Smooth muscle cell (in vitro differentiated cells): ENCODE results near the gene NUDT5. TPM values are rescaled to one million over a fixed set of nuclear protein-coding genes. Genes with fewer than 3 reads are reported as not detected.
A peak's percentile ranks its signal among the peaks of the same experiment; 100 is the strongest.
"Not testable (repeated sequence)": the region's sequence is repeated elsewhere in the genome, so short reads cannot be mapped to it uniquely, and the experiment has no call there.

Experiments
- DNase-seq: peaks from one replicate; lab custom pipeline; 2025; ENCODE audit not compliant: unreplicated experiment; lab: John Stamatoyannopoulos, UW
- H2AFZ ChIP-seq: fragments of 200-600 bp; sonication (generic); 2 replicates; pipeline ENCODE4 v1.6.0; 2016; ENCODE audit warnings: antibody characterized with exemption, low read depth, mild to moderate bottlenecking
- H3F3A ChIP-seq: fragments of 200-600 bp; sonication (generic); 2 replicates; pipeline ENCODE4 v1.6.0; 2017; ENCODE audit warnings: antibody characterized with exemption, low read depth
- H3K27ac ChIP-seq: fragments of 200-600 bp; sonication (generic); 2 replicates; pipeline ENCODE4 v1.5.1; 2016; ENCODE audit warnings: low read depth, mild to moderate bottlenecking
- H3K27me3 ChIP-seq: fragments of 200-600 bp; sonication (generic); 2 replicates; pipeline ENCODE4 v1.6.1; 2016; ENCODE audit warnings: low read depth, mild to moderate bottlenecking
- H3K36me3 ChIP-seq: fragments of 200-600 bp; sonication (generic); 2 replicates; pipeline ENCODE4 v1.5.1; 2016; ENCODE audit warnings: low read depth
- H3K4me1 ChIP-seq: fragments of 200-600 bp; sonication (generic); 2 replicates; pipeline ENCODE4 v1.5.1; 2016; ENCODE audit warnings: low read depth
- H3K4me2 ChIP-seq: fragments of 200-600 bp; sonication (generic); 2 replicates; pipeline ENCODE4 v1.6.0; 2016; ENCODE audit warnings: mild to moderate bottlenecking
- H3K4me3 ChIP-seq: fragments of 200-600 bp; sonication (generic); 2 replicates; pipeline ENCODE4 v1.5.1; 2016; ENCODE audit warnings: mild to moderate bottlenecking
- H3K79me2 ChIP-seq: fragments of 200-600 bp; sonication (generic); 2 replicates; pipeline ENCODE4 v1.6.0; 2016; ENCODE audit warnings: low read depth, mild to moderate bottlenecking
- H3K9ac ChIP-seq: fragments of 200-600 bp; sonication (generic); 2 replicates; pipeline ENCODE4 v1.6.0; 2016; ENCODE audit warnings: low read depth
- H3K9me3 ChIP-seq: fragments of 200-600 bp; sonication (generic); replicated peaks from 2 replicates; pipeline ENCODE4 v1.5.1; 2016; ENCODE audit warnings: low read depth
- H4K20me1 ChIP-seq: fragments of 200-600 bp; sonication (generic); 2 replicates; pipeline ENCODE4 v1.6.0; 2016; ENCODE audit warnings: low read depth
- CTCF ChIP-seq: fragments of 200-600 bp; sonication (generic); IDR thresholded peaks from 2 replicates; pipeline ENCODE4 v1.5.1; 2017; ENCODE audit warnings: borderline replicate concordance, mild to moderate bottlenecking, antibody characterized with exemption; ENCODE audit not compliant: insufficient read depth, poor library complexity, severe bottlenecking
- WGBS: methylation state at CpG from one replicate; pipeline ENCODE4 v1.1.7; 2016; ENCODE audit warnings: low lambda C conversion rate; 5-methylcytosine and 5-hydroxymethylcytosine counted together
- polyA plus RNA-seq: library from polyadenylated mRNA; unstranded; fragments of >200 nt; fragmentation: Nextera tagmentation; extraction: Ambion mirVana; gene quantifications from 2 replicates; pipeline ENCODE4 v1.2.1, GENCODE V29; 2016
- total RNA-seq: library from RNA; depleted of rRNA; stranded (reverse); fragments of >200 nt; gene quantifications from 2 replicates; pipeline ENCODE4 v1.2.3, GENCODE V29; 2014

Gene NUDT5
- total and polyA plus RNA-seq, 2 experiments from 2014 or later, result 64.8 to 89.6 TPM

- H3K27me3 ChIP-seq, result no peaks in the 10 kb centered on the region
- H3K4me3 ChIP-seq, result no peak overlapping the region
- no peak for DNase-seq
- H3F3A ChIP-seq, result no peaks in the 10 kb centered on the region
- H3K4me1 ChIP-seq, result no peaks in the 10 kb centered on the region
- 95% methylated on average over 9 of the region's 9 CpGs for WGBS
- H3K36me3 ChIP-seq, result no peaks in the 10 kb centered on the region
- TF ChIP-seq CTCF, result no peak
- no peak overlapping the region for H3K27ac ChIP-seq
- H3K79me2 ChIP-seq, result no peaks in the 10 kb centered on the region
- no peaks in the 10 kb centered on the region for H4K20me1 ChIP-seq
- H3K9me3 ChIP-seq, result no peaks in the 10 kb centered on the region
- no peak overlapping the region for H3K9ac ChIP-seq
- H2AFZ ChIP-seq, result no peak overlapping the region
- no peak overlapping the region for H3K4me2 ChIP-seq
Measured at GRCh38 chr10:12177642-12178041, 18.0 kb downstream of the NUDT5 start.

- not testable (repeated sequence) for H2AFZ ChIP-seq, DNase-seq, H3K4me2 ChIP-seq, H3K4me1 ChIP-seq, H3K27ac ChIP-seq, H3F3A ChIP-seq, H3K36me3 ChIP-seq, H3K4me3 ChIP-seq, H3K27me3 ChIP-seq, H3K9me3 ChIP-seq, H3K79me2 ChIP-seq, H4K20me1 ChIP-seq, H3K9ac ChIP-seq
- 98% methylated on average over 6 of the region's 6 CpGs for WGBS
Measured at GRCh38 chr10:12171512-12171911, 24.2 kb downstream of the NUDT5 start.

GRCh38 chr10:12165999-12166775 is 29.5 kb downstream of the NUDT5 start:
- Histone ChIP-seq H3K27ac (peak overlapping the region; percentile 3), H3K9ac (no peak overlapping the region), H3K79me2 (no peaks in the 10 kb centered on the region), H3K27me3 (no peaks in the 10 kb centered on the region), H3K4me3 (no peak overlapping the region), H3F3A (peaks cover 2% of the 10 kb centered on the region), H3K4me1 (no peaks in the 10 kb centered on the region), H3K4me2 (no peak overlapping the region), H3K9me3 (no peaks in the 10 kb centered on the region), H3K36me3 (no peaks in the 10 kb centered on the region), H4K20me1 (no peaks in the 10 kb centered on the region), H2AFZ (no peak overlapping the region)
- no peak for TF ChIP-seq CTCF
- DNase-seq, result no peak
- WGBS, result 59% methylated on average over 6 of the region's 6 CpGs

- no peak for DNase-seq
- TF ChIP-seq CTCF, result no peak
- WGBS, result 92% methylated on average over 3 of the region's 3 CpGs
- Histone ChIP-seq H3K9me3 (no peaks in the 10 kb centered on the region), H3F3A (peaks cover 2% of the 10 kb centered on the region), H2AFZ (no peak overlapping the region), H3K27ac (no peak overlapping the region), H3K27me3 (no peaks in the 10 kb centered on the region), H3K36me3 (no peaks in the 10 kb centered on the region), H3K4me3 (no peak overlapping the region), H3K79me2 (no peaks in the 10 kb centered on the region), H3K9ac (no peak overlapping the region), H3K4me2 (no peak overlapping the region), H4K20me1 (no peaks in the 10 kb centered on the region), H3K4me1 (no peaks in the 10 kb centered on the region)
Measured at GRCh38 chr10:12165036-12165435, 30.7 kb downstream of the NUDT5 start.
